G401 (cell line): ENCODE results near the gene DAB1. TPM values are rescaled to one million over a fixed set of nuclear protein-coding genes. Genes with fewer than 3 reads are reported as not detected.
A peak's percentile ranks its signal among the peaks of the same experiment; 100 is the strongest.
"Not testable (repeated sequence)": the region's sequence is repeated elsewhere in the genome, so short reads cannot be mapped to it uniquely, and the experiment has no call there.

Experiments
- DNase-seq: peaks from one replicate; pipeline ENCODE4 v3.0.0-alpha.2; 2015; ENCODE audit warnings: low spot score
- in situ Hi-C: cut with HindIII; loops from 2 replicates; pipeline ENCODE4 v1.10.0; 2016; ENCODE audit warnings: low sequenced_read_pairs, mixed read lengths
- total RNA-seq: library from RNA; depleted of rRNA; stranded (reverse); fragments of >200 nt; shearing (Covaris generic); gene quantifications from 2 replicates; pipeline ENCODE4 v1.2.3, GENCODE V29; 2014

Gene DAB1
- total RNA-seq, 1 experiment from 2014 or later, result not detected

GRCh38 chr1:57369889-57370288 is 54.0 kb downstream of the DAB1 start:
- DNase-seq, result no peak
- in situ Hi-C loops, result no loop called here

GRCh38 chr1:57367945-57368344 is 55.9 kb downstream of the DAB1 start:
- no peak for DNase-seq
- in situ Hi-C loops, result no loop called here

DNA sequence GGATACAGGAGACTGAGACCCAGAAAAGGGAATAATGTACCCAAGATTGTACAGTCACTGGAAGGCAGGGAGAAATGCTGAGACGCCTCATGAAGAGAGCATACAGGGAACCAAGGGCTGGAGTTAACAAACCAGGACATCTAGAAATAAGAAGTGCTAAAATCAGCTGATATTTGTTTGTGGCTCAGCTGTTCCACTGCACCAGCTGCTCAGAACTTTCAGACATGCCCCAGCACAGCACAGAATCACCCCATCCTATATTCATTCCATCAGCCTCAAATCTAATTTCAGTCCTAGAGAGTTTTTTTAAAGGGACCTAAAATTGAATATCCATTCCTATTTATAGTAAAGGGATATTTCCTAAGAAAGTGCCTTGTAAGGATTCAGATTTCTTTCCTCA is 60.2 kb downstream of the DAB1 start:
- in situ Hi-C loops, result no loop called here

GRCh38 chr1:57363165-57363564 is 60.7 kb downstream of the DAB1 start:
- no peak for DNase-seq
- in situ Hi-C loops, result no loop called here

More for the DNA sequence above, 60.2 kb downstream of the DAB1 start:
- no peak for DNase-seq

DNA sequence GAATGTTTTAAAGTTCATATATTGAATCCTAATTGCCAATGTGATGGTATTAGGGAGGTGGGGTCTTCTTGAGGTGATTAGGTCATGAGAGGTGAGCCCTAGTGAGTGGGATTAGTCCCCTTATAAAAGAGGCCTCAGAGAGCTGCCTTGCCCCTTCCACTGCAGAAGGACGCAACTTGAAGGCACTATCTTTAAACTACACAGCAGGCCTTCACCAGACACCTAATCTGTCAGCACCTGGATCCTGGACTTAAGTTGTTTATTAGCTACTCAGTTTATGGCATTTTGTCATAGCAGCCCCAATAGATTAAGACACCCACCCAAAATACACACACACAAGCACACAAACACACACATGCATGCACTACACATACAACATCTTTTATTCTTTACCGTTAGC is 61.4 kb downstream of the DAB1 start:
- no peak for DNase-seq
- in situ Hi-C loops, result no loop called here

GRCh38 chr1:57361516-57361915 is 62.3 kb downstream of the DAB1 start:
- peak; percentile 77 for DNase-seq
- in situ Hi-C loops, result no loop called here

- peak; percentile 63 for DNase-seq
- in situ Hi-C loops, result no loop called here
Measured at GRCh38 chr1:57360846-57361407, 62.9 kb downstream of the DAB1 start.

DNA sequence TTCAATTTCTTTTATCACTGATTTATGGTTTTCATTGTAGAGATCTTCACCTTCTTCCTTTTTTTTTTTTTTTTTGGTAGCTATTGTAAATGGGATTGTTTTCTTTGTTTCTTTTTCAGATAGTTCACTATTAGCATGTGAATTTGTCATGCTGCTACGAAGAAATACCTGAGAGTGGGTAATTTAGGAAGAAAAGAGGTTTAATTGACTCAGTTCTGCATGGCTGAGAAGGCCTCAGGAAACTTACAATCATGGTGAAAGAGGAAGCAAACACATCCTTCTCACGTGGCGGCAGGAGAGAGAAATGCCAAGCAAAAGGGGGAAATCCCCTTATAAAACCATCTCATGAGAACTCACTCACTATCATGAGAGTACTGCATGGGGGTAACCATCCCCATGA is 66.4 kb downstream of the DAB1 start:
- in situ Hi-C loops, result no loop called here
- no peak for DNase-seq

- DNase-seq, result no peak
- in situ Hi-C loops, result no loop called here
Measured at GRCh38 chr1:57353654-57354053, 70.2 kb downstream of the DAB1 start.

- in situ Hi-C loops, result no loop called here
Measured at GRCh38 chr1:57350610-57351009, 73.2 kb downstream of the DAB1 start.

DNA sequence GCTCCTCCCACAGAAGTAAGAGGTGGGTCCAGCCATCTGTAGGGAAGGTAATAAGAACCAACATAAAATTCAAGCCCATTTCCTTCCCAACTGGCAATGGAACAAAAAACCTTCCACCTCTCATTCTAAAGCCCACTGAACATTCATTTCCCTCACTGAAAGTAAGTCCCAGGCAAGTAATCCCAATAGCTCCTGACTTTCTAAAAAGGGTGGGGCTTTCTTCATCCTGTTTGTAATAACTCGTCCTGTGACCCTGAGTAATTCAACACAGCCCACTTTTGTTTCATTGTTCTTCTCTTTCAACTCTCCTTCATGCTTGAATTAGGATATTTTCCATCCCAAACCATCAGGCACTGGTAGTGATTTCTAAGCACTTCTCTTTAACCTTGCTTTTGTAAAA is 74.9 kb downstream of the DAB1 start:
- in situ Hi-C loops, result no loop called here
- no peak for DNase-seq

More at GRCh38 chr1:57350610-57351009, 73.2 kb downstream of the DAB1 start:
- no peak for DNase-seq

GRCh38 chr1:57345916-57346315 is 77.9 kb downstream of the DAB1 start:
- in situ Hi-C loops, result no loop called here
- no peak for DNase-seq

GRCh38 chr1:57344265-57344664 is 79.6 kb downstream of the DAB1 start:
- no peak for DNase-seq
- in situ Hi-C loops, result no loop called here

- in situ Hi-C loops, DNase-seq: not testable (repeated sequence)
Measured at GRCh38 chr1:57343298-57343915, 80.5 kb downstream of the DAB1 start.

DNA sequence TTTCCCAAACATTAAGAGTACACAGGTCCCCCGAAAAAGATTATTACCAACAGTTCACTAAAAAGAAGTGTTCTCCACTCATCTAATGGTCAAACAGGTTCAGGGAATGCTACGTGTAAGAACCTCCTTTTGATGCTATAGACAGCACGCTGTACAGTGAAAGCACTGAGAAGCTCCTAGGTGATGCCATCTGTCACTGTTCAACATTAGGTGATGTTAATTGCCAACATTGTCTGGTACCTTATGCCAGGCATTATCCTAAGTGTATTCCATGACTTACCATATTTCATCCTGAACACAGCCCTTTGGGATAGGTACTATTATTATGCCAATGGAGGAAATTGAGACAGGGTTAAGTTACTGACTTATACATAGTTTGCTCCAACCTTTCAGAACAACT is 82.1 kb downstream of the DAB1 start:
- DNase-seq, result peak; percentile 94
- in situ Hi-C loops, result no loop called here

DNA sequence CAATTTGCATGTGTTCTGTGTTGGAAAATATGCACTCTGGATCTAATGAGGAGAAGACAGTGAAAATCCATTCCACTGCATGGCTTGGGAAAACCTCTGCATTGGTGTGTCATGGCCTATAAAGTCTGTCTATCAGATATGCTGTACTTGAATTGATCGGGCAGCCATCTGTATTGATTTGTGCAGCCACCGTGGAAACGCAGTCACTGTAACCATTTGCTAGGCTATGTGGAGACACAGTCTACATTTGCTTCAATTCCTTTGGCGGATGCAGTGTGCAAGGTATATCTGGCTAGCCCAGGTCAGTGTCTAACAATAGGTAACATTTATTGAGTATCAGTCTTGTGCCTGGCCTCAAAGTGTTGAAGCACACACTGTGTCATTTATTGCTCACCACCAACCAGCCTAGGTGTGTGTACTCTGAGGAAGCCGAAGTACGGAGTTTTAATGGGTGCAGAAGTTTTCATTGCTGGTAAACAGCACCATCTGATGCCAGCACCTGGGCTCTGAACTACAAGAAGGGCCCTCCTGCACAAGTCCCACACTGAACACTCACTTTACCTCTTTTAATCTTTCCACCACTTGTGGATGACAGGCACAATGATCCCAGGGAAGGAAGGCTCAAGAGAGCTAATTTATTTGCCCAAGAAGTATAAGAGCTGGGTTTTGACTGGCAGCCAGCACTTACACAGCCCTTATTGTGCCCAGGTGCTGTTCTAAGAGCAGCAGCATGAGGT is 83.4 kb downstream of the DAB1 start:
- in situ Hi-C loops, result no loop called here
- no peak for DNase-seq

DNA sequence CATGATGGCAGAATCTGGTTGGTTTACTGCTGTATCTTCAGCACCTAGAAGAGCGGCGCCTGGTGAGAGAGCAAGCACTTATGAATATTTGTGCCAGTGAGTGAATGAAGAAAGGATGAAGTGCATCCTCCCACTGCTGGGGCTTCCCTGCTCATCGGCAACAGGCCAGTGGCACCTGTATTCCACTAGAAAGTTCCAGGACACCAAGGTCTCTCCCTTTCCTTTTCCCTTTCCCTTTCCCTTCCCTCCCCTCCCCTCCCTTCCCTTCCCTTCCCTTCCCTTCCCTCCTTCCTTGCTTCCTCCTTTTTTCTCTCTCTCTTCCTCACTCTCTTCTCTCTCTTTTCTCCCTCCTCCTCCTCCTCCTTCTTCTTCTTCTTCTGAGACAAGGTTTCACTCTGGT is 86.2 kb downstream of the DAB1 start:
- no peak for DNase-seq
- in situ Hi-C loops, result no loop called here

DNA sequence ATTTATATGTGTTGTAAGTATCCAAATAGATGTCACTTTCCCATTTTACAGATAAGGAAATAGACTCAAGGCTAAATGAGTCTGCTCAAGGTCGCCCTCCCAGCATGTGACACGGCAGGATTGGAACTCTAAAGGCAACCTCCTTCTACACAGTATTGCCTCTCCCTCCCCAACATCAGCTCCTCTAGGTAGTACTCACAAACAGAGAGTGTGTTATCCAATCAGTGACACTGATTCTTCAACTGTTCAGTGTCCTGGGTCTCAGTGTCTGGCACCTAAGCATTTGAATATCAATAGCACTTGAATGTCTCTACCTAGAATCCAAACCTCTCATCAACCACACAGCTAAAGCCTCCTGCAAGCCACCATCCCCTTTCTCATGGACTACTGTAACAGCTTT is 87.1 kb downstream of the DAB1 start:
- no peak for DNase-seq
- in situ Hi-C loops, result no loop called here

- in situ Hi-C loops, result no loop called here
- DNase-seq, result no peak
Measured at GRCh38 chr1:57331620-57332019, 92.2 kb downstream of the DAB1 start.

GRCh38 chr1:57329937-57330336 is 93.9 kb downstream of the DAB1 start:
- in situ Hi-C loops, result no loop called here
- DNase-seq, result no peak
